Measurements from ENCODE around the gene ASB13. TPM values are rescaled to one million over a fixed set of nuclear protein-coding genes. Genes with fewer than 3 reads are reported as not detected.

ASB13 gene
- polyA plus RNA-seq, 4 donors = 11.8 to 25.6 (median 20.7) TPM

DNA sequence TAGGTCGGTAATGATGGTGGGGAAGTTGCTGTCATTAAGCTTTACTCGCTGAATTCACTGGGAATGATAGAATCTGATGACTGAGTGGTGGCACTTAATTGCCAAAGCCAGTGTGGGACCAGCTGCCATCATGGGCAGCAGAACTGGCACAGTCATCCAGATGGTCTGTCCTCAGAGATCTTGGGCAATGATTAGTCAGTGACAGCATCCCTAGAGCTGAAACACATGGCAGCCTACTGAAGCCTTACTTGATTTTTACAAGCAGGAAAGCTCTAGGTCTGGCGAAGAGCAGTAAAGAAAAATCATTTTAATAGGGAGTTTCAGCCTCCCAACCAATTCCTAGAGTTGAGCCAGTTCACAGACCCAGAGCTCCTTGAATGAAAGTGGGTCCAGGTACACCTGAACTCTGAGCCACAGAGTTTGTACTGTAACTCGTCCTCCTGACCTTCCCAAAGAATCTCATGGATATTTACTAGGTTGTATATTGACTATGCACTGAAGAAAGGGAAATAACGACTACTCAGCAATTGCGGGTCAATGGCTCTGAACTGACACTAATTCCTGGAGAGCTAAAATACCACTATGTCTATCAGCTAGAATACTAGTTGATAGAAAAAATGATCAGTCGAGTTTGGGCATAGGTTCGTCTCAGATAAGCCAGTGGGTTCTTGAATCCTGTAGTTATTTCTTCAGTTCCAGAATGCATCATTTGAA, 4.4 kb upstream of the ASB13 start:
- DNase-seq (ENCODE audit: low read depth in 4 of 4, low spot score in 3 of 4) = no peak

DNA sequence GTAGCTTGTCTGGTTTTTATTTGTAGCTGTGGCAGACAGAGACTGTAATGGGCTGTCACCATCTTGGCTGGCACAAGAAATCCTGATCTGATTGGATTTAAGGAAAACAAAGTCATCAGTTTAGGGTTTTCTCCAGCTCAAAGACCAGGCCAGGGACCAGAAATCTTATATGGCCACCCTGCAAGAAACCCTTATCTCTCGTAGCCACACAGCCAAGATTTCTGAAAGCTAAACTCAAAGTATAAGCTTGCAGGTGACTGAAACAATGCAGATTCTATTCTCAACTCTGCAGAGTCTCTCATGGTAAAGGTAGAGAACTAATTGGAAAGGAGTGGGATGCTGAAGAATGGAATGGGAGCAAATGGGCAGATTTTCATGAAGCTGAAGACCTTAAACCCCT, 3.2 kb upstream of the ASB13 start:
- no peak for DNase-seq (ENCODE audit: low read depth in 4 of 4, low spot score in 3 of 4)

DNA sequence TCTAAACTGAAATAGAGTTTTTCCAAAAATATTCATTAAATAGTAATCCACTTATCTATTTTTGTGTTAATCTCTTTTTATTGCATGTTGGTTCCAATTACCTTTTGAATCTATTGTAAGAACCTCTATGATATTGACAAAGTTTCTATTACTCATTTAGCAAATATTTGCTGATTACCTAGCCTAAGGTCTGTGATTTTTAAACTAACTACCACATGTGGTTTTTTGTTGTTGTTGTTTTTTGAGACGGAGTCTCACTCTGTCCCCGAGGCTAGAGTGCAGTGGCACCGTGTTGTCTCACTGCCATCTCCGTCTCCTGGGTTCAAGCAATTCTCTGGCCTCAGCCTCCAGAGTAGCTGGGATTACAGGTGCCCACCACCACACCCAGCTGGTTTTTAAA, 2.0 kb upstream of the ASB13 start:
- no peak for DNase-seq (ENCODE audit: low read depth in 4 of 4, low spot score in 3 of 4)

DNA sequence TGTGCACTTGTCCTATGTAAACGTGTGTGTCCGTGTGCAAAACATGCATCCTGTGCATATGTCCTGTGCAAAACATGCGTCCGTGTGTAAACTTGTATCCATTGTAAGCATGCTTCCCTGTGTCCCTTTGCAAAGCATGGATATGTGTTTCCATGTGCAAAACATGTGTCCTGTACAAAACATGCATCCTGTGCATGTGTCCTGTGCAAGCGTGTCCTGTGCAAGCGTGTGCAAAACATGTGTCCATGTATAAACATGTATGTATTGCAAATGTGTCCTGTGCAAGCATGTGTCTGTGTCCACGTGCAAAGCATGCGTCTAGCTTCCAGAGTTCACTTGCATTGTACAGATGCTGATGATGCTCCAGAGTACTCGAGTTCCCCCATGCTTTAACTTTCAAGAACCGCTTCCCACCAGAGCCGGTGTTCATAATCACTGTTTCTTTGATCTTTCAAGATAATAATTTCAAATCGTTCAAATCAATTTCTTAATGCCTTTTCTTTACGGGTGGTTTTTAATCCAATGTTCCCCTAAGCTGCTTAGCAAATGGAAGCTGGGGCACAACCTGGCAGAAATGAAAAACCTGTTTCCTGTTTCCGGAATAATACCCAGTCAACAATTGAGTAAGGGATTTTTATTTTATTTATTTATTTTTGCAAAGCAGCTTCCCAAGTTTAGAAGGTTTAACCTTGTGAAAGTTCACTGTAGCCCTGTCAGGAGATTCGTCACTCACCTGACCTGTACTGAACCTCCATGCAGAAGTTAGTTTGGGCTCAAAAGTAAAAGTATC, 641 bp upstream of the ASB13 start:
- DNase-seq (ENCODE audit: low read depth in 4 of 4, low spot score in 3 of 4) = no peak

DNA sequence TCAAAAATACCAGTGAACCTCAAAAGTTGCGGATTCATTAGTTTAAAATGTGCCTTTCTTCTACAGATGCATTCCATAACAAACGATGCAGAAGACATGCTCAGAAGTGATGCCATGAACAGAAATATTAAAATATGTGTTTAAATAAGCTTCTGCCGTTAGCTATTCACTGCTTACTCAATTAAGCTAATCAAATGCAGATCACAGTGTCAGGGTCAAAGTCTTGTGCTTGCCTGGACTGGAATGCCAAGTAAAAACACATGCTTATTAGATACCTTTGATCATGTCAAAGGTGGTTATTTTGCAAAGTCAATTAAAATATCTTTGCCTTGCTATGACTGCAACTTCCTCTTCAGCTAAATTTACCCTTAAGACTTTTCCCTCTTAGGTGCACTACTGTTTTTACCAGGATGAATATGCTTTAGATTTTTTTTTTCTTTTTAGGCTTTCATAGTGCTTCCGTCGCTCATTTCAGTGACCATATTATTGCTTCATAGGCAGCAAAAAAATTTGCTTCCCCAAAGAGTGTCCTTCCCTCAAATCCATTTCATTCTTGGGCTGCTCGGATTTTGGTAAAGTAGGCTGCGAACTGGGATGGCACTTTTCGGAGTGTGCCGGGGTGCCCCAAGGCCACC, 905 bp downstream of the ASB13 start:
- no peak for DNase-seq (ENCODE audit: low read depth in 4 of 4, low spot score in 3 of 4)

DNA sequence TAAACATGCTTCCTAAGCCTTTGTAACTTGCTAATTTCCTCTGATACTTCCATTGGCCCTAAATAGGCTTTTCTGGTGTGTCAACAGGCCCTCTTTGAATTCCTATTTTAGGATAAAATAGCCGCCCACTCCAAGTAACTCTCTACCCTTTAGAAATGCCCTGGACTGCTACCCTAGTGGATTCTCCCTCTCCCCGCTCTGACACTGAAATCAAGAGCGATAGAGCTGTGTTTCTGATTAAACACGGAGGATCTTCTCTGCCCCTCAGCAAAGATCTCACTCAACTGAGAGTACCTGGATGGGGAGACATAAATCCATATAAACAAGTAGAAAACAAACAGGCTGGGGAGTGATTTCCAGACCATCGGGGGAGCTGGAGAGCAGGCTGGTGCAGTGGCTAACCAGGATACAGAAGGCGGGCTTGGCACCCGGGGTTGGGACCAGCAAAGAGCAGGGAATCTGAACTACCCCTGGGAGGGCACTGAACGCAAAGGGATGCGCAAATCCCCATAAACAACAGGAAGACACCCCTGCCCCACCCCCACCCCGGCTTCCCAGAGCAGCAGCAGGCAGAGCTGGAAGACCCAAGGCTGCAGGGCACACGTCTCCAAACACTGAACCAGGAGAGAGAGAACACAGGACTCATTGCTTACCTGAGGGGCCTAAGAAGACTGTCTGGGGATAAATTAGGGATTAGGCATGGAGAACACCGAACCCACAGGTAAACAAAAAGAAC, 2.5 kb downstream of the ASB13 start:
- no peak for DNase-seq (ENCODE audit: low read depth in 4 of 4, low spot score in 3 of 4)

DNA sequence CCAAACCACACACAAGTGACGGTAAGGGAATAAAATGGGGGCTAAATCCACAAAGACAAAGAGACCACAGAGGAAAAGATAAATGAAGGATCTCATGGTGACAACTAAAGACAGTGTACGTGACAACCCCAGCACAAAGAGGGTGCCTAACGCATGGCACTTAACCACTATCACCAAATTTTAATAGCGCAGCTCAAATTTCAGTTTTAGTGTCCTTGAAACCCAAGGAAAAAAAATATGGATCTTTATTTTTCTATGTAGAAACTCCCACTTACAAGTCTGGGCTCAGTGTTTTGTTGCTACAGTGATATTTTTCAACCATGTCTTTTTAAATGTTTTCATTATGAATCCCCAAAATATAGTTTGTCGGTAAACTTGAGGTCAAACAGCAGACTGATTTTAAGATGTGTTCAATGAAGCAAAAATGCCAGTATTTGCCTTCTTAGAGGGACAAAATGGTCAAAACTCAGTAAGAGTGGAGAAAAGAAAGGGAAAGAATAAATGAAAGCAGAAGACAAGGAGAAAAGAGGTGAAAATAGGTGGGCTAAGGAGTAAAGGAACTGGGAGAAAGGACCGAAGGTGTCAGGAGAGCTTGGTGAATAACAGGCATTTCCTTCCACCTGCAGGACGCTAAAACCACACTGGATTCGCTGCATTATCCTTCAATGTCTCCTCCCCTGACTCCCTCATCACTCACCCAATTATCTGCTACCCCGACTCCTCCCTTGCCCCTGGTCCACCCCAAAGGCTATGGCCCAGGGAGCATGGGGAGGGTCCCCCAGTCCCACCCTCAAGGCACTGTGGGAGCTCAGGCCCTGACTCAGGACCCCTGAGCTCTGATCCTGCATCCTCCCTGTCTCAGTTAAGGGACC, 3.5 kb downstream of the ASB13 start:
- no peak for DNase-seq (ENCODE audit: low read depth in 4 of 4, low spot score in 3 of 4)

DNA sequence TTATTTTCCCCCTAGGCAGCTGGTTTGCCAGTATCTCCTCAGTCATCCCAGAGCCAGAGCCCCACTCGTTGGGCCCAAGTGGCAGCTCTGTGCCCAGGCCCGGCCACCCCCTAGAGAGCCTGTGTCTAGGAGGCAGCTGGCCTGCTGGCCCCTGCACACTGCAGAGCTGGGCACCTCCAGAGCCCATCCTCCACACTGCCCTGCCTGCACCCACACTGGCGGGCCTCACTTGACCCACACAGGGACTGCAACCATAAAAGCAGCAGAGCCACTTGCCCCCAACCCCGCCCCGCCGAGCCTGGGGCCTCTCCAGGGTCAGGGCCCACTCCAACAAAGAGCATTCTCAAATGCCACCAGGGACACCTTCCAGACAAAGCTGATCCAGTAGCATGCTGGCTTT, 5.4 kb downstream of the ASB13 start:
- DNase-seq (ENCODE audit: low read depth in 4 of 4, low spot score in 3 of 4) = no peak

DNA sequence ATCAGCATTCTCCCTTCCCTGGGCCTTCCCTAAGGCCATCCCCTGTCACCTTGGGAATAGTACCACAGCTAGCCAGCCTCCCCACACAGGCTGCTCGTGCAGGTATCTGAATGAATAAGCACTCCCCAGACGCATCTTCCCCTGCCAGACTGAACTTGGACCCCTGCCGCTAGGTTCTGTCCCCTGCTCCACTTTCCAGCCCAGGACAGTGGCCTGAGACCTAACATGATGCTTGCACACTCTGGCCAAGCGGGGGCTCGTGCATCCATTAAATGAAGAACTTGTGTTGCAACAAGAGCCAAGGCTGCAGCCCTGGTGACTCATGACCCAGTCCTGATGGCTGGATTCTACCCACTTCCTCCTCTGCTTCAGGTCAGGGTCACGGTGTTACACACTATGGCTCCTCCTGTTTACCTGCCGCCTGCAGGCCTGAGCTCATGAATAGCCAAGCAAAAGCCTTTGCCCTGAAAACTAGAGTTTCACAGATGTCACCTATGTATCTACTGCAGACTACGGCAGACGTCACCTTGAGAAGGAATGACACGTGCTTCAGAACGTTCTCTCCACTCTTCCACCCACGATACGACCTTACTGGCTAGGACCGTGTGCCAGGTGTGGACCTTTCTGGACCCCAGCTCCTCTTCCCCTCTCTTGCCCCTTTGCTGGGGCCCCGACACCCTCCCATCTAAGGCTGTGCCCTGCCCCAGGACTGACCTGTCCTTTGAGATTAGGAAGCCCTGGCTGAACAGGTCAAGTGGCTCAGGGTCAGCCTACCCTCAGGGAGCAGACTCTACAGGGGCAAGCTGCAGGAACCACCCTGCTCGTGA, 6.5 kb downstream of the ASB13 start:
- DNase-seq (ENCODE audit: low read depth in 4 of 4, low spot score in 3 of 4) = no peak

DNA sequence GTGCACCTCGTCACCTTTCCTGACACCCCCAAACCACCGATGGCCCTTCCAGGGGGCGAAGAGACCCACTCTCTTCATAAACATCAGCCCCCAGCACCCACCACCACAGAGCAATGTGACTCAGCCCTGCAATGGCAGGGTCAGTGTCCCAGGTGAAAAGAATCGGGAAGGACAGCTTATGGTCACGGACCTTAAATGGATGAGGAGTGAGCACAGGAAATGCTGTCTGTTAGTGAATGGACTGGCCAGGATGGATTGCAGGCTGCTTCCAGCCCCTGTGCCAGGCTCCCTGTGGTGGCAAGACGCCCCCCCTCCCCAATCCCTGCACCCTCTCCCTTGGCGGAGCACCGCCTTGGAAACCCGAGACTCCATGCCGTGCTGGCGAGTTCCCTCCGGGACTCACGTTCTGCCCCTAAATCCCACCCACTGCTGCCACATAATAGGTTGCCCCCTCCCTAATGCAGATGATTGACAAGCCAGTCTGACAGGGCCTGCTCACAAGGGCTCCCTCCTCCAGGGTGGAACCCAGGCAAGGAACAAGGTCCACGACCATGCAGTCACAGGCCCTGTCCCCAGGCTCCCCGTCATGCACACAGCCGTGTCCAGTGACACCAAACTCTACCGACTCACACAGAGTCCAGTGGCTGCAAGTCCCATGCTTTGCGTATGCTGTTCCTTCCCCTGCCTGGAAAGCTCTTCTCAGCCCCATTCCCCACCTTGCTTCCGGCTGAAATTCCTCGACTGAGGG, 7.3 kb downstream of the ASB13 start:
- no peak for DNase-seq (ENCODE audit: low read depth in 4 of 4, low spot score in 3 of 4)

DNA sequence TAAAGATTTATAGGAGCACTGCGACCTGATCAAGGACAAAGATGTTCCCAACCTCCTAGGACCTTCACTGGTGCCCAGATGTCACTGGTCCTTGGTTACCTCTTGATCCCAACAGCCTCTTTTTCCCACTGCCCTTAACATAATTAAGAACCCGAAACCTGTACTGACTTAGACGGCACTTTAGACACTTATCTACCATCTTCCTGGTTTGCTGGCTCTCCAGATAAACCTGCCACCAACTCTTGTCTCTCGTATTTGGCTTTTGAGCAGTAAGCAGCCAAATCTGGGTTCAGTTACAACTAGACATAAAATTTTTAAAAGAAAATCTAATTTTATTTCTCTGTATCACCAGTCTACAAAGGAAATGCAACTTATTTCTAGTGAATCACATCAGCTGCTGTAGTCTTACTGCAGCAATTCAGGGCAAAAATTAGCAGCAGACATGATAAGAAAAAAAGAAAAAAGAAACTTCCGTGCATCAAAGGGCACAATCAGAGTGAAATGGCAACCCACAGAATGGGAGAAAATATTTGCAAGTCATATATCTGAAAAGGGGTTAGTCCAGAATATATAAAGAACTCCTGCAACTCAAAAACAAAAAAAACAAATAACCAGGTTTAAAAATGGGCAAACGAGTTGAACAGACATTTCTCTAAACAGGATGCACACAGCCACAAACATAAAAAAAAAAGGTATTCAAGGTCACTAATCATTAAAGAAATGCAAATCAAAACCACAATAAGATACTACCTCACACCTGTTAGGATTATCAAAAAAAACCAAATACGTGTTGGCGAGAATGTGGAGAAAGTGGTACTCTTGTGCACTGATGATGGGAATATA, 9.4 kb downstream of the ASB13 start:
- DNase-seq (ENCODE audit: low read depth in 4 of 4, low spot score in 3 of 4) = no peak

DNA sequence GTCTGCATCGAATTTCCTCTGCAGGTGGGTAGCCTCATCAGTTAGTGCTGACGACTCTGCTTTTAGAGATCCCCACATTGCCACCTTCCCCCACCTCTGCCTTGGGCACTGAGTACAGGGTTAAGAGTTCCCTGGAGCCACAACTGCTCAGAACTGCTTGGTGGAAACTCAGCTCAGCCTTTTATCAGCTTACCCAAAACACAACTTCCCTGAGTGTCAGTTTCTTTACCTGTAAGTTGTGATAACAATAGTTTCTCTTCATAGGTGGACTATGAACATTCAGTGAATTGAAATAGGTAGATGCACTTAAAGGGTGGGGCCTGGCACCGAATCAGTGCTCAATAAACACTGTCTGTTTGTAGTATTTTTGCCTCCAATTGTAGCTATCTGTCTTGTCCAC, 11.3 kb downstream of the ASB13 start:
- no peak for DNase-seq (ENCODE audit: low read depth in 4 of 4, low spot score in 3 of 4)

DNA sequence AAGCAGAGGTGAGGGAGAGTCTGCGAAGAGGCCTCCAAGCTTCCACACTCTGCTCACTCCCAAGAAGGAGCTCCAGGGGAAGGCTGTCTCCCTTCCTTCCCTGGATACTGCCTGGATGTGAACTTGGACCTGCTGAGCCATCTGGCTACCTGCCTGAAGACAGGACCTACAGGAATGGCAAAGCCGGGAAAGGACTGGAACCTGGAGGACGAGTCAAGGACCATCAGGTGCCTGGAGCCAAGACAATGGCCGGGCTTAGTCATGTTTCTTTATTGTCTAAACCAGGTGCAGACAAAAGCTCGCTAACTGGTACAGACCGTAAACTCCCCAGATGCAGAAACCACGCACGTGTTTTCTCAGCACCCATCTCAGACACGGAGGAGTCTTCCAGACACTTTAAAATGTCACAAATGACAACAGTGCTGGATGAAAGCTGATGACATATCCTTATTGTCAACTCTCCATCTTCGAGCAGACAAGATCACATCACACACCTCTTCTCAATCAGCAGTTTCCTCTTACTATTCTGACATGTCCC, 12.1 kb downstream of the ASB13 start:
- no peak for DNase-seq (ENCODE audit: low read depth in 4 of 4, low spot score in 3 of 4)

DNA sequence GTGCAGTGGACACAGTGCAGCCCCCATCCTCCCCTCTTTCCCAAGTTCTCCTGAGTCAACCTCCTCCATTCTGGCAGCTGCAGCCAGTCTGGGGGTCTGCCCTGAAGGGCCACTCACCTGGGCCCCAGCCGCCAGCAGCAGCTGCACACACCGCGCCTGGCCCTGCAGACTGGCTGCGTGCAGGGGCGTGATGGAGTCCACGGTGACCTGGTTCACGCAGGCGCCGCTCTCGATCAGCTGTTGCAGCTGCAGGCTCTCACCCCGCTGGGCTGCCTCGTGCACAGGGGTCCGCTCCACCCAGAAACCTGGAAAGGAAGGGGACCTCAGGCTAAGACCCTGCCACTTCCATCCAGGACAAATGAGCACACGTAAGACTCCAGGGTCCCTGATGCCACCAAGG, 13.6 kb downstream of the ASB13 start:
- DNase-seq (ENCODE audit: low read depth in 4 of 4, low spot score in 3 of 4) = no peak

DNA sequence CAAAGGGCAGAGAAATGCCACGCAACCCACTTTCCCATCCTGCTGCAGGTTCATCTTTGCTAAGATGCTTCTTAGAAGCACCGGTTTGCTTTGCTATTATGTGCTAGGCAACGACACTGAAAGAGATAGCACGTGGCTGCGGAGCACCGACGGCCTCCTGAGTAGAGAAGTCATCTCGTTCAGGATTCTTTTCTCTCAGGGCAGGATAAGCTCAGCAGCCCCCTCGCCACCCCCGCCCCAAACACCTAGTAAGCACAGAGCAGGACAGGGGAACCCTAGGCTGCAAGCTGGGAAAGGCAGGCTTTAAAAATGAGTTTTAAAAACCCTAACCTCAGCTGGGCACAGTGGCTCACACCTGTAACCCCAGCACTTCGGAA, 15.0 kb downstream of the ASB13 start:
- no peak for DNase-seq (ENCODE audit: low read depth in 4 of 4, low spot score in 3 of 4)

DNA sequence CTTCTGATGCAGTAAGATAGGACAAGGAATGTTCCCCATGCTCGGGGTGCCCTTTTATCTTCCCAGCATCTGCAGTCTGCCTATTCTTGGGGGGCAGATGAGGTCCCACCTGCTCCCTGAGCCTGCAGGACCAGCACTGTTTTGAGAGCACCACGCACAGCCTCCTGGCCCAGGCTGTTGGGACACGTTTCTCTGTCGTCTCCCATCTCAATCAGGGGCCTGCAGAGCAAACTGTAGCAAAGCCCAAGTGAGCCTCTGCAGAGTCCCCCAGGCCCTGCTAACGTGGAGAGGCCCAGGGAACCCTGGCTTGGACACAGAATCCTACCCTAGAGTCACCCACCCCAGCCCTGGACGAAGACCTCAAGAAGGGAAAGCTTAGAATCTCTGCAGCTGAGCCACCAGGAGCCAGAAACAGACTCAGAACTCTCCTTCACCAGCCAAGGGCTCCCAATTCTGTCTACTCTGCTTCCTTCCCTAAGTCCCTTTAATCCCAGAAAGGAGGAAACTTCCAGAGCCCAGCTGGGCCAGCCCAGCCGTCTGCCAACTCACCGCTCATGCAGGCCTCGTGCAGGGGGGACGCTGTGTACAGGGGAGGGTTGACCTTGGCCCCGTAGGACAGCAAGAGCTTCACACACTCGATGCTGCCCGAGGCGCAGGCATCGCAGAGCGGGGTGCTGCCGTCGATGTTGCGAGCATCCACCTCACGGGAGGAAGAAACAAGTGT, 15.6 kb downstream of the ASB13 start:
- no peak for DNase-seq (ENCODE audit: low read depth in 4 of 4, low spot score in 3 of 4)

DNA sequence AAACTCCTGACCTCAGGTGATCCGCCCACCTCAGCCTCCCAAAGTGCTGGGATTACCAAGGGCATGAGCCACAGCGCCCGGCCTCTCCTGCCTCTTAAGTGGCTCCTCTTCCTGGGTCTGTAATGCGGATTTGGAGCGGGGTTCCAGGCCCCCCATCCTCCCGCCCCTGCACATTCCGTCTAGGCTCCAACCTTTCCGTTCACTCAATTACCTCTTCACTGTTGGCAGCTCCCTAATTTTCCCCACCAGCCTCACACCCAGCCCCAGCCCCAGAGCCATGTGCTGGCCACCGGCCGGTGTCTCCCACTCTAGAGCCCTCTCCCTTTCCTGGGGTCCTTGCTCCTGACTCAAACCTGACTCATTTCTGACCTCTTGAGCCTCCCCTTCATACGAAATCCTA, 16.6 kb downstream of the ASB13 start:
- DNase-seq (ENCODE audit: low read depth in 4 of 4, low spot score in 3 of 4) = no peak

All from left renal pelvis (tissue), 4 donors.